SH-SY5Y (cell line): ENCODE measurements around the gene KCNIP3.

Experiments used
- GATA2 ChIP-seq: IDR thresholded peaks from 2 replicates; pipeline ENCODE4 v1.6.1; 2011; ENCODE audit warnings: mild to moderate bottlenecking, low read depth, low read length
- GATA3 ChIP-seq: IDR thresholded peaks from 2 replicates; pipeline ENCODE4 v1.6.1; 2011; ENCODE audit warnings: low read depth, mild to moderate bottlenecking, low read length, moderate library complexity

KCNIP3 gene

DNA sequence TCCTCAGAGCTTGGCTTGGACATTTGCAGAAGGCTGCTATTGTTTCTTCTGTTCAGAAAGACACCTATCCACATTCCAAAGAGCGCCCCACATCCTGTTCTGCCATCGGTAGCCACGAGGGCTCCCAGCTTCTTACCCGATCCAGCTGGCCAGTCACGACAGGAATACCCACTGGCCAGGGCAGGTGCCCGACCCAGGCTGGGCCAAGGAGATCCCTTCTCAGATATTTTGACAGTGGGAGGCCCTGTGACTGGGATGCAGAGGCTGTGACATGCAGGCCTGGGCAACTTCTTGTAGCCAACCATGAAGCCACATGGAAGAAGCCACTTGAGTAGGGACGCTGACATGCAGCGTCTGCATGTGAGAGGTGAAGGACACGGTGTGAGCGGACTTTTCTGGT, 34.5 kb downstream of the KCNIP3 start:
- TF ChIP-seq GATA3, result no peak
- no peak for TF ChIP-seq GATA2

GRCh38 chr2:95332036-95332435, 34.9 kb downstream of the KCNIP3 start:
- no peak for TF ChIP-seq GATA3
- TF ChIP-seq GATA2, result no peak

DNA sequence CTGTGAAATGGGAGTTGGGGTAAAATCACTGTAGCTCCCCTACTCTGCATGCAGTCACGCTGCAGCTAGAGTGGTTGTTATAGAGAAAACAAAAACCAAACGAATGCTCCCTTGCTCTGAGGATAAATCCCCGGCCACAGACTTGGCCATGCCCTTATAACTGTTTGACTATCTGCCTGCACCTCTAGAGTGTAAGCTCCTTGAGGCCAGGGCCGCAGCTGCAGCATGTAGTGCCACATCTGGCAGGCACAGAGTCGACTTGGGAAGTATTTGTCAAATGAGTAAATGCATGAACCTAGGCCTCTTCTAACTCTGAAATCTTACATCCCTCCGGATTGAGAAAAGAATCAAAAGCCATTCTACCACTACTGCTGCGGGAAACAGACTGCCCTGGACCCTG, 35.9 kb downstream of the KCNIP3 start:
- TF ChIP-seq GATA2 (no peak), GATA3 (no peak)

DNA sequence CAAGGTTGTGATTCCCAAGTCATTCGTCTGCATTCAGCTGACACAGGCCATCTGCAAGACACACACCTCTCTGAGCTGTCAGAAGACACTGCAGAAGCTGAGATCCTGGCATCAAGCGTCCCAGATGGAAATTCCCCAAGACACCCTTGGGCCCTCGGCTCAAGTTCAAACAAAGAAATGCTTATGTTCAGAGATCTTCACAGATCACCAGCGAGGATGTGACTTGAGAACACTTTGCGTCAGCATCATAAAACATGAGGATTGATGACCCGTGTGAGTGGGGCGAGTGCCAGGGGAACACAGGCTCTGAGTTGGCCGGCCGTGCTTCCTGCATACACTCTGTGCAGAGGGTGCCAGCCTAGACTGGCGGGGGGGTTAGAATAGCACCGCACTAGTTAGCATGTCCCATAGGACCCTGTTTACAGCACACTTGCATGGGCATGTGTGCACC, 36.8 kb downstream of the KCNIP3 start:
- TF ChIP-seq GATA2 (no peak), GATA3 (no peak)

- no peak for TF ChIP-seq GATA2
- TF ChIP-seq GATA3, result no peak
Observed at GRCh38 chr2:95334916-95335641, 37.9 kb downstream of the KCNIP3 start.

- TF ChIP-seq GATA3, result no peak
- TF ChIP-seq GATA2, result no peak
Observed at GRCh38 chr2:95336406-95336805, 39.3 kb downstream of the KCNIP3 start.

- TF ChIP-seq GATA2 (no peak), GATA3 (no peak)
Observed at GRCh38 chr2:95337829-95338228, 40.7 kb downstream of the KCNIP3 start.

- TF ChIP-seq GATA3, result no peak
- TF ChIP-seq GATA2, result peak; percentile 32; the same call in 1 of the 2 replicates
Observed at GRCh38 chr2:95342556-95343320, 45.6 kb downstream of the KCNIP3 start.

- TF ChIP-seq GATA2 (no peak), GATA3 (no peak)
Observed at GRCh38 chr2:95343429-95344214, 46.5 kb downstream of the KCNIP3 start.

- no peak for TF ChIP-seq GATA2
- no peak for TF ChIP-seq GATA3
Observed at GRCh38 chr2:95344215-95344583, 47.1 kb downstream of the KCNIP3 start.

DNA sequence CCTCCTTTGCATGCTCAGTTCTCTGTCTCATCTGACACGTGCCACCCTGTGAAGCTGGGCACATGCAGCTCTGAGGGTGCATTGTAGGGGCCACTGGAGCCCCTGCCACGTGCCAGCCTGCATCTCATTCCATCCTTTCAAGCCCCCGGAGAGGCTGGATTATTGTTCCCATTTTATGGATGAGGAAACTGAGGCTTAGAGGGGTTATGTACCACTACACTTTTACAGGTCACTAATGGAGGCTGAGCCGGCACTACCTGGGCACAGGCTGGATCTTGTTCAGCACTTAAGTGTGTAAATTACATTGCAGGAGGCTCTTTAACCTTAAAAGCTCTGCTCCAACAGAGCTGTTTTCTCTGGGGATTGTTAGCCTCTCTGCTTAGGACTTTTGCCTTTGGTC, 47.5 kb downstream of the KCNIP3 start:
- TF ChIP-seq GATA3, result no peak
- no peak for TF ChIP-seq GATA2

DNA sequence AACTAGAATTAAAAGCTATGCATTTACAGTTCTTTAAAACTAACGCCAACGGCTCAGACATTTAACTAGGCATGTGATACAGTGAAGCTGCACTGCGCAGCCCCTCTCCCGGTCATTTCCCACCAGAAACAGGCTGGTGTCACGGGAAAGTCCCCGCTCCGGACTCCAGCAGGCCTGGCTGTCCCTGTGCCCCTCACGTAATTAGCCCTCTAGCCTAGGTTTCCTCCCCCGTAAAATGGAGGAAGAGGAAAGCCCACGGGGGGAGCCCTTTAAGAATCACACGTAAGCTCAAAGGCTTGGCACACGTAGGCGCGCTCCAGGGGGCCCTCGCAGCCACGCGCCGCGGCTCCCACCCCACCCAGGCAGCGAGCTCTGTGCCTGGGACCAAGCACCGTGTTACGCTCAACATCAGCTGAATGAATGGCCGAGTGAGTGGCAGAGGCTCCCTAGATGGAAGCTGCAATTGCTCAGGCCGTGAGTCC, 48.0 kb downstream of the KCNIP3 start:
- TF ChIP-seq GATA3 (no peak), GATA2 (no peak)

- TF ChIP-seq GATA2 (no peak), GATA3 (no peak)
Observed at GRCh38 chr2:95345563-95346230, 48.5 kb downstream of the KCNIP3 start.
